SK-N-SH (cell line): ENCODE data around the gene TMEM72. TPM values are rescaled to one million over a fixed set of nuclear protein-coding genes. Genes with fewer than 3 reads are reported as not detected.

Experiments
- CTCF ChIA-PET: fragments of 300-600, 350-600 bp; formaldehyde crosslinking; extraction: SDS; loops from one replicate; lab custom pipeline; 2021; lab: Yijun Ruan, JAX
- POLR2A ChIA-PET: fragments of 350-600 bp; sonication (Branson Sonifier 250); formaldehyde crosslinking; extraction: SDS; loops from one replicate; lab custom pipeline; 2020; ENCODE audit warnings: antibody characterized with exemption, inconsistent platforms; lab: Yijun Ruan, JAX
- DNase-seq: peaks from one replicate; pipeline ENCODE4 v3.0.0; 2012
- H2AFZ ChIP-seq: fragments of 200-600 bp; sonication (generic); 2 replicates; pipeline ENCODE4 v1.8.1; 2016; ENCODE audit warnings: antibody characterized with exemption, mild to moderate bottlenecking, low read depth
- H3F3A ChIP-seq: fragments of 200-600 bp; sonication (generic); replicated peaks from 2 replicates; pipeline ENCODE3; 2016; ENCODE audit warnings: antibody characterized with exemption, mild to moderate bottlenecking; ENCODE audit not compliant: insufficient read depth
- H3K27ac ChIP-seq, 2 experiments: fragments of 200-500 bp in 1 of 2; fragments of 200-600 bp in 1 of 2; sonication (Bioruptor generic) in 1 of 2; sonication (generic), shearing (Covaris generic) in 1 of 2; 2 replicates each; pipeline versions ENCODE4 v1.5.1 to v1.6.1; 2014 to 2016; ENCODE audit warnings: low read depth in 2 of 2, inconsistent platforms in 1 of 2, low read length in 1 of 2, mild to moderate bottlenecking in 1 of 2, mixed read lengths in 1 of 2
- H3K27me3 ChIP-seq: fragments of 200-600 bp; sonication (generic), shearing (Covaris generic); 2 replicates; pipeline ENCODE4 v1.6.1; 2016; ENCODE audit warnings: mixed run types; ENCODE audit not compliant: insufficient read depth
- H3K36me3 ChIP-seq, 2 experiments: fragments of 200-500 bp in 1 of 2; fragments of 200-600 bp in 1 of 2; sonication (Bioruptor generic) in 1 of 2; sonication (generic) in 1 of 2; replicated peaks in 1 of 2; 2 replicates each; pipeline versions ENCODE3 to v1.5.1; 2014 to 2016; ENCODE audit warnings: low read length in 1 of 2, mild to moderate bottlenecking in 1 of 2; ENCODE audit not compliant: insufficient read depth in 2 of 2, control insufficient read depth in 1 of 2
- H3K4me1 ChIP-seq, 2 experiments: fragments of 200-500 bp in 1 of 2; fragments of 200-600 bp in 1 of 2; sonication (Bioruptor generic) in 1 of 2; sonication (generic), shearing (Covaris generic) in 1 of 2; 2 replicates each; pipeline versions ENCODE4 v1.5.1 to v1.6.1; 2014 to 2016; ENCODE audit warnings: low read depth in 1 of 2, low read length in 1 of 2, mixed run types in 1 of 2; ENCODE audit not compliant: insufficient read depth in 2 of 2, control insufficient read depth in 1 of 2
- H3K4me2 ChIP-seq: fragments of 200-600 bp; sonication (generic), shearing (Covaris generic); 2 replicates; pipeline ENCODE4 v1.6.1; 2017; ENCODE audit warnings: mixed run types
- H3K4me3 ChIP-seq, 2 experiments: fragments of 200-500 bp in 1 of 2; fragments of 200-600 bp in 1 of 2; sonication (Bioruptor generic) in 1 of 2; sonication (generic), shearing (Covaris generic) in 1 of 2; 2 replicates each; pipeline versions ENCODE4 v1.5.1 to v1.8.1; 2014 to 2016; ENCODE audit warnings: low read depth in 2 of 2, inconsistent platforms in 1 of 2, low read length in 1 of 2, mild to moderate bottlenecking in 1 of 2, mixed read lengths in 1 of 2, moderate library complexity in 1 of 2
- H3K79me2 ChIP-seq: fragments of 200-600 bp; sonication (generic); 2 replicates; pipeline ENCODE4 v1.8.1; 2017; ENCODE audit warnings: mild to moderate bottlenecking; ENCODE audit not compliant: insufficient read depth
- H3K9ac ChIP-seq: fragments of 200-600 bp; sonication (generic); 2 replicates; pipeline ENCODE4 v1.6.1; 2017; ENCODE audit warnings: mixed run types
- H3K9me2 ChIP-seq: fragments of 200-600 bp; sonication (generic); 2 replicates; pipeline ENCODE4 v1.6.1; 2017; ENCODE audit warnings: mixed run types
- H3K9me3 ChIP-seq: fragments of 200-600 bp; sonication (generic); 2 replicates; pipeline ENCODE4 v1.6.1; 2017; ENCODE audit warnings: mixed run types, mild to moderate bottlenecking, moderate library complexity
- H4K20me1 ChIP-seq: fragments of 200-600 bp; sonication (generic); 2 replicates; pipeline ENCODE4 v1.6.1; 2017; ENCODE audit warnings: mild to moderate bottlenecking, mixed run types; ENCODE audit not compliant: insufficient read depth
- EP300 ChIP-seq, 2 experiments: IDR thresholded peaks; 2 replicates each; pipeline versions ENCODE4 v1.4.0 to v1.6.1; 2012; ENCODE audit warnings: borderline replicate concordance in 1 of 2, low read depth in 1 of 2, low read length in 1 of 2
- FOSL2 ChIP-seq: IDR thresholded peaks from 2 replicates; pipeline ENCODE4 v1.4.0; 2012; ENCODE audit warnings: low read depth, mild to moderate bottlenecking, moderate library complexity, borderline replicate concordance
- FOXJ3 ChIP-seq: sonication (generic); formaldehyde crosslinking; IDR thresholded peaks from 2 replicates; pipeline ENCODE4 v1.5.1; 2020; ENCODE audit warnings: mild to moderate bottlenecking, missing genetic modification reagents
- GATA2 ChIP-seq: sonication (generic); formaldehyde crosslinking; IDR thresholded peaks from 2 replicates; pipeline ENCODE4 v1.5.0; 2020; ENCODE audit warnings: mild to moderate bottlenecking, missing genetic modification reagents
- IRF3 ChIP-seq: fragments of 150-350 bp; IDR thresholded peaks from 2 replicates; pipeline ENCODE4 v1.6.1; 2016; ENCODE audit warnings: mild to moderate bottlenecking, low read depth, low read length
- POLR2AphosphoS5 ChIP-seq: IDR thresholded peaks from 2 replicates; pipeline ENCODE4 v1.6.1; 2012; ENCODE audit warnings: low read depth, low read length
- ZBTB33 ChIP-seq: IDR thresholded peaks from 2 replicates; pipeline ENCODE4 v1.4.0; 2012; ENCODE audit warnings: low read depth, borderline replicate concordance
- polyA plus RNA-seq, 3 experiments: library from polyadenylated mRNA; depleted of rRNA; stranded (reverse); fragments of >200 nt; gene quantifications; 2 replicates each; pipeline ENCODE4 v1.2.3, GENCODE V29; 2012

TMEM72 gene
- polyA plus RNA-seq, 1 of the 3 experiments (the other 2 are of a cell fraction), result not detected

- TF ChIP-seq IRF3, result no peak
- TF ChIP-seq, all 33 proteins: peak for 0
Observed at GRCh38 chr10:44952779-44953231, 41.7 kb downstream of the TMEM72 start (continued).

GRCh38 chr10:44954042-44954441, 42.9 kb downstream of the TMEM72 start:
- H2AFZ ChIP-seq, result no peak overlapping the region
- peaks cover 0 to 8% of the 10 kb centered on the region in 2 experiments for H3K36me3 ChIP-seq
- H3K79me2 ChIP-seq, result peaks cover 7% of the 10 kb centered on the region
- CTCF ChIA-PET, result interaction anchor here (1.3 to 3.9 kb wide), 2 partner anchors 22 to 27 kb away, joined by 3 to 25 read pairs; no protein-coding TSS in a partner anchor
- H4K20me1 ChIP-seq, result no peaks in the 10 kb centered on the region
- no peaks in the 10 kb centered on the region for H3K9me2 ChIP-seq
- H3K27me3 ChIP-seq, result no peaks in the 10 kb centered on the region
- no peaks in the 10 kb centered on the region for H3F3A ChIP-seq
- H3K4me2 ChIP-seq, result no peak overlapping the region
- TF ChIP-seq ZBTB33, result no peak
- TF ChIP-seq EP300 (IDR thresholded peaks at IDR 0.05; ENCODE audit: borderline replicate concordance in 1 of 2, low read depth in 1 of 2, low read length in 1 of 2), result no peak
- no peak for TF ChIP-seq GATA2 (CRISPR knock-in tag)
- no peak for TF ChIP-seq POLR2AphosphoS5
- H3K27ac ChIP-seq, result no peak overlapping the region
- H3K9me3 ChIP-seq, result no peaks in the 10 kb centered on the region
- H3K4me1 ChIP-seq, result peaks cover 12 to 13% of the 10 kb centered on the region in 2 experiments; a peak in 3 of 4 replicates
- no peak overlapping the region for H3K9ac ChIP-seq
- no peak for DNase-seq
- POLR2A ChIA-PET, result interaction anchor here (0.6 kb wide), 1 partner anchor 68 kb away, joined by 3 read pairs; no protein-coding TSS in a partner anchor
- no peak overlapping the region for H3K4me3 ChIP-seq

- H3K9ac ChIP-seq, result no peak overlapping the region
- H3K27me3 ChIP-seq, result no peaks in the 10 kb centered on the region
- H3K27ac ChIP-seq, result no peak overlapping the region
- no peak for DNase-seq
- H4K20me1 ChIP-seq, result no peaks in the 10 kb centered on the region
- TF ChIP-seq FOXJ3 (CRISPR knock-in tag), result no peak
- TF ChIP-seq FOSL2, result no peak
- H2AFZ ChIP-seq, result no peak overlapping the region
- no peak overlapping the region for H3K4me2 ChIP-seq
- no peaks in the 10 kb centered on the region for H3K9me3 ChIP-seq
- peaks cover 0 to 8% of the 10 kb centered on the region in 2 experiments for H3K36me3 ChIP-seq
- H3F3A ChIP-seq, result no peaks in the 10 kb centered on the region
- peaks cover 13% of the 10 kb centered on the region in 2 experiments; a peak in 3 of 4 replicates for H3K4me1 ChIP-seq
- H3K4me3 ChIP-seq, result no peak overlapping the region
- ChIA-PET POLR2A (no interaction called here), CTCF (interaction anchor here (3.9 kb wide), 1 partner anchor 23 kb away, joined by 25 read pairs; no protein-coding TSS in a partner anchor)
- peaks cover 7% of the 10 kb centered on the region for H3K79me2 ChIP-seq
- H3K9me2 ChIP-seq, result no peaks in the 10 kb centered on the region
Observed at GRCh38 chr10:44954962-44955361, 43.8 kb downstream of the TMEM72 start.
